GM12878 (cell line): Measurements from ENCODE around the gene DLG2. TPM values are rescaled to one million over a fixed set of nuclear protein-coding genes. Genes with fewer than 3 reads are reported as not detected.

Experiments
- ATAC-seq: fragments of 200-7000 bp; cut with Tn5 transposase; 3 replicates; pipeline ENCODE4 v1.9.1; 2020; ENCODE audit warnings: mild to moderate bottlenecking, moderate library complexity
- BruUV-seq: library from RNA; stranded (reverse); fragments of 400-500 nt; replicated peaks from 2 replicates; lab custom pipeline; 2021; lab: Mats Ljungman, UMichigan
- CTCF ChIA-PET: fragments of 300-600 bp; sonication (Branson Sonifier 250); formaldehyde crosslinking; extraction: SDS; loops from one replicate; lab custom pipeline; 2021; ENCODE audit warnings: inconsistent platforms; lab: Yijun Ruan, JAX
- POLR2A ChIA-PET: fragments of 350-600 bp; formaldehyde crosslinking; extraction: SDS; loops from one replicate; lab custom pipeline; 2021; ENCODE audit warnings: inconsistent platforms; lab: Charles Lee
- RAD21 ChIA-PET: fragments of 300-600 bp; sonication (Branson Sonifier 250); formaldehyde crosslinking; loops from one replicate; lab custom pipeline; 2023; ENCODE audit warnings: antibody characterized with exemption; ENCODE audit not compliant: unreplicated experiment; lab: Charles Lee
- SMC1A ChIA-PET: fragments of 300-600 bp; sonication (Branson Sonifier 250); formaldehyde crosslinking; loops from one replicate; lab custom pipeline; 2023; ENCODE audit not compliant: unreplicated experiment, uncharacterized antibody; lab: Charles Lee
- DNase-seq: peaks from one replicate; pipeline ENCODE4 v3.0.0-alpha.2; 2011; ENCODE audit warnings: low read depth, low spot score
- FAIRE-seq: peaks from 3 replicates; lab custom pipeline; 2011; peaks lifted over from hg19 to GRCh38; lab: Jason Lieb, UNC
- H2AFZ ChIP-seq: 2 replicates; pipeline ENCODE4 v1.6.0; 2011; ENCODE audit warnings: low read depth, low read length, control low read depth; ENCODE audit not compliant: control insufficient read depth
- H3K27ac ChIP-seq: 2 replicates; pipeline ENCODE4 v1.5.1; 2011; ENCODE audit warnings: control low read depth; ENCODE audit not compliant: control insufficient read depth, insufficient read depth
- H3K27me3 ChIP-seq, 2 experiments: replicated peaks in 1 of 2; 2 replicates each; pipeline versions ENCODE4 v1.6.0 to v1.6.1; 2011; ENCODE audit warnings: low read length in 1 of 2; ENCODE audit not compliant: control insufficient read depth in 2 of 2, insufficient read depth in 2 of 2
- H3K36me3 ChIP-seq, 2 experiments: 2 replicates each; pipeline ENCODE4 v1.5.1; 2011; ENCODE audit warnings: low read length in 1 of 2; ENCODE audit not compliant: control insufficient read depth in 2 of 2, insufficient read depth in 2 of 2
- H3K4me1 ChIP-seq: 2 replicates; pipeline ENCODE4 v1.6.1; 2011; ENCODE audit warnings: mild to moderate bottlenecking, low read length, moderate library complexity, mixed read lengths; ENCODE audit not compliant: control insufficient read depth, insufficient read depth
- H3K4me2 ChIP-seq: 2 replicates; pipeline ENCODE4 v1.6.0; 2011; ENCODE audit warnings: control low read depth; ENCODE audit not compliant: control insufficient read depth, insufficient read depth
- H3K4me3 ChIP-seq: fragments of 200-600 bp; sonication (generic); 2 replicates; pipeline ENCODE4 v1.5.1; 2016
- H3K79me2 ChIP-seq: 2 replicates; pipeline ENCODE4 v1.6.0; 2011; ENCODE audit warnings: low read length; ENCODE audit not compliant: control insufficient read depth, insufficient read depth
- H3K9ac ChIP-seq: 2 replicates; pipeline ENCODE4 v1.8.0; 2011; ENCODE audit warnings: low read length, control low read depth, mixed read lengths; ENCODE audit not compliant: control insufficient read depth, insufficient read depth
- H3K9me3 ChIP-seq: replicated peaks from 3 replicates; pipeline ENCODE4 v1.5.1; 2011; ENCODE audit warnings: mild to moderate bottlenecking, low read length; ENCODE audit not compliant: control insufficient read depth, insufficient read depth
- H4K20me1 ChIP-seq: 2 replicates; pipeline ENCODE4 v1.6.0; 2011; ENCODE audit not compliant: control insufficient read depth, insufficient read depth
- BRCA1 ChIP-seq: IDR thresholded peaks from 2 replicates; pipeline ENCODE4 v1.6.1; 2011; ENCODE audit warnings: low read depth, low read length, improper control_type of control experiment
- DPF2 ChIP-seq: fragments of 450-650 bp; IDR thresholded peaks from 2 replicates; pipeline ENCODE4 v1.6.1; 2017; ENCODE audit warnings: mild to moderate bottlenecking
- IKZF2 ChIP-seq, 2 experiments: fragments of 450-650 bp; IDR thresholded peaks; 2 replicates each; pipeline ENCODE4 v1.6.1; 2017; ENCODE audit warnings: mild to moderate bottlenecking in 2 of 2, moderate library complexity in 2 of 2
- KAT2A ChIP-seq: conservative IDR thresholded peaks from 2 replicates; pipeline ENCODE4 v1.6.1; 2011; ENCODE audit warnings: low read depth, low read length; ENCODE audit not compliant: control insufficient read depth
- KLF5 ChIP-seq: fragments of 450-650 bp; IDR thresholded peaks from 2 replicates; pipeline ENCODE4 v1.6.1; 2014; ENCODE audit warnings: mild to moderate bottlenecking; ENCODE audit not compliant: partially characterized antibody
- POLR2AphosphoS5 ChIP-seq: IDR thresholded peaks from 2 replicates; pipeline ENCODE4 v1.6.1; 2011; ENCODE audit warnings: mild to moderate bottlenecking, low read length, inconsistent platforms
- TAF1 ChIP-seq: IDR thresholded peaks from 2 replicates; pipeline ENCODE4 v1.6.1; 2011; ENCODE audit warnings: mild to moderate bottlenecking, low read depth, low read length, borderline replicate concordance
- ZSCAN29 ChIP-seq: fragments of 450-650 bp; IDR thresholded peaks from 2 replicates; pipeline ENCODE4 v1.6.1; 2017; ENCODE audit warnings: mild to moderate bottlenecking, moderate library complexity
- WGBS: methylation state at CpG from one replicate; pipeline ENCODE4 v1.1.6; 2016; ENCODE audit warnings: low lambda C conversion rate; ENCODE audit not compliant: insufficient replicate concordance, insufficient coverage; ENCODE audit errors: missing lambda C conversion rate; 5-methylcytosine and 5-hydroxymethylcytosine counted together
- in situ Hi-C: fragments of 300-500 bp; cut with MboI; formaldehyde crosslinking; loops from 9 replicates; pipeline ENCODE4 v1.14.3; 2018; ENCODE audit warnings: mixed read lengths
- intact Hi-C: fragments of 100-400 bp; cut with micrococcal nuclease; formaldehyde crosslinking; loops from one replicate; pipeline ENCODE4 v1.14.2; 2022; ENCODE audit not compliant: unreplicated experiment
- polyA plus RNA-seq, 11 experiments: library from polyadenylated mRNA; depleted of rRNA in 4 of 11; unstranded in 6 of 11; stranded (reverse) in 5 of 11; fragments of >200 nt; fragmentation: Nextera tagmentation in 4 of 11; fragmentation: Illumina TruSeq in 1 of 11; extraction: Ambion mirVana in 4 of 11; extraction: Trizol in 1 of 11; gene quantifications; 1 replicate in 1 of 11; 2 replicates in 10 of 11; pipeline versions ENCODE4 v1.2.1 to v1.2.3, GENCODE V29; 2011 to 2016; ENCODE audit warnings: inconsistent platforms in 2 of 11, missing spikeins in 2 of 11, low read depth in 1 of 11
- total RNA-seq, 4 experiments: library from RNA; depleted of rRNA in 3 of 4; stranded (reverse); fragments of >200 nt in 3 of 4; fragmentation: Illumina TruSeq in 1 of 4; extraction: Trizol in 1 of 4; gene quantifications; 2 replicates each; pipeline versions ENCODE4 v1.2.1 to v1.2.3, GENCODE V29; 2013 to 2021
- TF ChIP-seq, protein P1 (sequence below), 3 experiments: IDR thresholded peaks in 2 of 3; conservative IDR thresholded peaks in 1 of 3; 2 replicates each; pipeline ENCODE4 v1.5.1; 2011; ENCODE audit warnings: low read depth in 3 of 3, low read length in 3 of 3, mild to moderate bottlenecking in 3 of 3, control low read depth in 2 of 3, moderate library complexity in 2 of 3, inconsistent platforms in 1 of 3, mixed read lengths in 1 of 3; ENCODE audit not compliant: control insufficient read depth in 2 of 3, insufficient read depth in 1 of 3; ENCODE audit errors: extremely low read depth in 1 of 3
- TF ChIP-seq, protein P2 (sequence below): fragments of 450-650 bp; formaldehyde crosslinking; IDR thresholded peaks from 2 replicates; pipeline ENCODE4 v1.4.0; 2020; ENCODE audit warnings: mild to moderate bottlenecking, moderate library complexity

Gene DLG2
- total and polyA plus RNA-seq, 10 of the 15 experiments (the other 5 are each of a cell fraction or from before 2014, with no cell fraction given) = 0.09 to 0.98 (median 0.35) TPM

DNA sequence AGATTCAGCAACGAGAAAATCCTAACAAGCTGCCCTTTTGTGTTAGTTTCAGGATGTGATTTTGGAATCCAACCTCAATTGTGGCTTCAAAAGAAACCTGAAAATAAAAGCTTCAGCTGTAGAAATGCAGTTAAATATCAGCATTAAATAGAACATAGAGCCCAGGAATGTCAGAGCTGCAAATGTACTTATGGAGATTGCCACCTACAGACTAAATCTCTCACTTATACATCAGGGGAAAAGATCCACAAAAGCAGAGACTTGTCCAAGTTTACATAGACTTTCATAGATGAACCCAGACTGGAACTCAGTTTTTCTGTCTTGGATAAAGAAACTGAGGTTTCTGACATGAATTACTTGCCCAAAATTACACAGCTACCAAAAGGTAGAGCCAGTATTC, 446.6 kb downstream of the DLG2 start:
- Histone ChIP-seq H3K9me3 (no peaks in the 10 kb centered on the region), H3K4me1 (no peaks in the 10 kb centered on the region), H4K20me1 (no peaks in the 10 kb centered on the region), H3K9ac (no peak overlapping the region), H3K79me2 (no peaks in the 10 kb centered on the region), H3K4me3 (no peak overlapping the region), H3K27me3 (no peaks in the 10 kb centered on the region), H2AFZ (no peak overlapping the region), H3K36me3 (no peaks in the 10 kb centered on the region), H3K27ac (no peak overlapping the region), H3K4me2 (no peak overlapping the region)
- WGBS = 6% methylated on average over 1 of the region's 1 CpG
- TF ChIP-seq BRCA1 = no peak
- TF ChIP-seq, protein P1, sequence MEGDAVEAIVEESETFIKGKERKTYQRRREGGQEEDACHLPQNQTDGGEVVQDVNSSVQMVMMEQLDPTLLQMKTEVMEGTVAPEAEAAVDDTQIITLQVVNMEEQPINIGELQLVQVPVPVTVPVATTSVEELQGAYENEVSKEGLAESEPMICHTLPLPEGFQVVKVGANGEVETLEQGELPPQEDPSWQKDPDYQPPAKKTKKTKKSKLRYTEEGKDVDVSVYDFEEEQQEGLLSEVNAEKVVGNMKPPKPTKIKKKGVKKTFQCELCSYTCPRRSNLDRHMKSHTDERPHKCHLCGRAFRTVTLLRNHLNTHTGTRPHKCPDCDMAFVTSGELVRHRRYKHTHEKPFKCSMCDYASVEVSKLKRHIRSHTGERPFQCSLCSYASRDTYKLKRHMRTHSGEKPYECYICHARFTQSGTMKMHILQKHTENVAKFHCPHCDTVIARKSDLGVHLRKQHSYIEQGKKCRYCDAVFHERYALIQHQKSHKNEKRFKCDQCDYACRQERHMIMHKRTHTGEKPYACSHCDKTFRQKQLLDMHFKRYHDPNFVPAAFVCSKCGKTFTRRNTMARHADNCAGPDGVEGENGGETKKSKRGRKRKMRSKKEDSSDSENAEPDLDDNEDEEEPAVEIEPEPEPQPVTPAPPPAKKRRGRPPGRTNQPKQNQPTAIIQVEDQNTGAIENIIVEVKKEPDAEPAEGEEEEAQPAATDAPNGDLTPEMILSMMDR (IDR thresholded peaks at IDR 0.05 in 2 of 3, conservative IDR thresholded peaks at IDR 0.05 in 1 of 3; ENCODE audit: control insufficient read depth in 2 of 3, extremely low read depth in 1 of 3, insufficient read depth in 1 of 3, low read depth in 3 of 3, low read length in 3 of 3) = peak in 1 of 3 experiments; percentile 10; a peak in 1 of 6 replicates
- POLR2A ChIA-PET = no interaction called here
- SMC1A ChIA-PET = interaction anchor here (1.1 to 2.2 kb wide), 3 partner anchors 15 to 400 kb away, joined by 3 to 6 read pairs (median 3); no protein-coding TSS in a partner anchor
- ATAC-seq (no peak), DNase-seq (no peak), FAIRE-seq (no peak)
- no TSS peak for BruUV-seq
- intact Hi-C loops = no loop called here
- CTCF ChIA-PET = interaction anchor here (1.0 kb wide), 1 partner anchor 400 kb away, joined by 5 read pairs; no protein-coding TSS in a partner anchor
- in situ Hi-C loops = no loop called here
- RAD21 ChIA-PET = interaction anchor here (1.1 kb wide), 1 partner anchor 400 kb away, joined by 3 read pairs; no protein-coding TSS in a partner anchor

DNA sequence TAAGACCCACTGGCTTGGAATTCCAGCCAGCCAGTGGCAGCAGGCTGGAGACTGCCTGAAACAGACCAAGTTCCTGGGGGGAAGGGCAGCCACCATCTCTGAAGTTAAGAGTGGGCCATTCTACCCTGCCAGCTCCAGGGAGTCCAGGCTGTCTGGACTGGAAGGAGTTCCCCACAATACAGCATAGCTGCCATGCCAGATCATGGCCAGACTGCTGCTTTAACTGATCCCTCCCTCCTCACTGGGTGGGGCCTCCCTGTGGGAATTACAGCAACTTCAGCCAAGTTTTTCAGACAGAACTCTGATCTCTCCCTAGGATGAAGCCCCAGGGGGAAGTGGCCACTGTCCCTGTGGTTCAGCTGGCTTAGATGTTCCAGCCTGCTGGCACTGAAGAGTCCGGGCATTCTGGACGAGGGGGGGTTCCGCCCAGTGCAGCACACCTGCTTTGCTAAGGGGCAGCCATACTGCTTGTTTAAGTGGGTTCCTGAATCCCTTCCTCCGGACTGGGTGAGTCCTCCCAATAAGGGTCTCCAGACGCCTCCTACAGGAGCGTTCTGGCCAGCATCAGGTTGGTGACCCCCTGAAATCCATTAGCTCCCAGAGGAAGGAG, 455.4 kb downstream of the DLG2 start:
- BruUV-seq = no TSS peak
- H3K4me1 ChIP-seq = no peaks in the 10 kb centered on the region
- no peaks in the 10 kb centered on the region; the same call in 2 of the 3 replicates for H3K9me3 ChIP-seq
- ChIA-PET RAD21 (no interaction called here), SMC1A (interaction anchor here (1.0 kb wide), 1 partner anchor 44 kb away, joined by 4 read pairs; no protein-coding TSS in a partner anchor), POLR2A (no interaction called here), CTCF (interaction anchor here (0.6 to 1.1 kb wide), 3 partner anchors 40 to 615 kb away, joined by 3 read pairs; no protein-coding TSS in a partner anchor)
- no peak overlapping the region for H3K4me2 ChIP-seq
- no peaks in the 10 kb centered on the region for H4K20me1 ChIP-seq
- H3K36me3 ChIP-seq = no peaks in the 10 kb centered on the region
- in situ Hi-C loops = no loop called here
- 40% methylated on average over 6 of the region's 6 CpGs for WGBS
- no peak overlapping the region for H2AFZ ChIP-seq
- intact Hi-C loops = loop anchor here (10.0 kb wide), 1 partner anchor 387 kb away; no protein-coding TSS in a partner anchor
- H3K79me2 ChIP-seq = no peaks in the 10 kb centered on the region
- no peaks in the 10 kb centered on the region for H3K27me3 ChIP-seq
- TF ChIP-seq POLR2AphosphoS5 = no peak
- TF ChIP-seq, protein P2, sequence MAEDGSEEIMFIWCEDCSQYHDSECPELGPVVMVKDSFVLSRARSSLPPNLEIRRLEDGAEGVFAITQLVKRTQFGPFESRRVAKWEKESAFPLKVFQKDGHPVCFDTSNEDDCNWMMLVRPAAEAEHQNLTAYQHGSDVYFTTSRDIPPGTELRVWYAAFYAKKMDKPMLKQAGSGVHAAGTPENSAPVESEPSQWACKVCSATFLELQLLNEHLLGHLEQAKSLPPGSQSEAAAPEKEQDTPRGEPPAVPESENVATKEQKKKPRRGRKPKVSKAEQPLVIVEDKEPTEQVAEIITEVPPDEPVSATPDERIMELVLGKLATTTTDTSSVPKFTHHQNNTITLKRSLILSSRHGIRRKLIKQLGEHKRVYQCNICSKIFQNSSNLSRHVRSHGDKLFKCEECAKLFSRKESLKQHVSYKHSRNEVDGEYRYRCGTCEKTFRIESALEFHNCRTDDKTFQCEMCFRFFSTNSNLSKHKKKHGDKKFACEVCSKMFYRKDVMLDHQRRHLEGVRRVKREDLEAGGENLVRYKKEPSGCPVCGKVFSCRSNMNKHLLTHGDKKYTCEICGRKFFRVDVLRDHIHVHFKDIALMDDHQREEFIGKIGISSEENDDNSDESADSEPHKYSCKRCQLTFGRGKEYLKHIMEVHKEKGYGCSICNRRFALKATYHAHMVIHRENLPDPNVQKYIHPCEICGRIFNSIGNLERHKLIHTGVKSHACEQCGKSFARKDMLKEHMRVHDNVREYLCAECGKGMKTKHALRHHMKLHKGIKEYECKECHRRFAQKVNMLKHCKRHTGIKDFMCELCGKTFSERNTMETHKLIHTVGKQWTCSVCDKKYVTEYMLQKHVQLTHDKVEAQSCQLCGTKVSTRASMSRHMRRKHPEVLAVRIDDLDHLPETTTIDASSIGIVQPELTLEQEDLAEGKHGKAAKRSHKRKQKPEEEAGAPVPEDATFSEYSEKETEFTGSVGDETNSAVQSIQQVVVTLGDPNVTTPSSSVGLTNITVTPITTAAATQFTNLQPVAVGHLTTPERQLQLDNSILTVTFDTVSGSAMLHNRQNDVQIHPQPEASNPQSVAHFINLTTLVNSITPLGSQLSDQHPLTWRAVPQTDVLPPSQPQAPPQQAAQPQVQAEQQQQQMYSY (CRISPR knock-in tag) = no peak
- no peak for TF ChIP-seq KAT2A
- no peak for TF ChIP-seq KLF5
- no peak for TF ChIP-seq IKZF2 (IDR thresholded peaks at IDR 0.05)
- no peak for TF ChIP-seq TAF1
- no peak for TF ChIP-seq ZSCAN29
- TF ChIP-seq DPF2 = no peak
- no peak for DNase-seq
- H3K27ac ChIP-seq = no peak overlapping the region
- H3K4me3 ChIP-seq = no peak overlapping the region
- ATAC-seq = no peak
- no peak overlapping the region for H3K9ac ChIP-seq
- no peak for FAIRE-seq
